Measurements from ENCODE around the gene HP1BP3.

DNA sequence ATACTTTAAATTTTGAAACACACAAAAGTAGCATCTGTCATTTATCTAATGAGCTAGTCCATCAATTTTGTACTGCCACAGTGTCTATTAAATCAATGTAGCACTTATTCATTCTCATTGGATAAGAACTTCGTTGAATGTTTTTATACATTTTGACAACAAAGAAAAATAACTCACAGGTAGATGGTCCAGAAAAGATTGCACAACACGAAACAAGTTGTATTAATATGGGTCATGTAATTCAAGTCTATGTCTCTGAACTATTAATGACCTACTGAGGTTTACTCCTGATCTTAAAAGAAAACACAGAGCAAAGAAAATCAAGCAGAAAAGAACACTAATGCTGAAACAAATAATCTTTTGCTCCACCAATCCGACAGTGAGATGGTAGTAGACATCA is 15.3 kb downstream of the HP1BP3 start:
- TF ChIP-seq FOXA1 (IDR thresholded peaks at IDR 0.05) (no peak), SP1 (IDR thresholded peaks at IDR 0.05) (no peak), TARDBP (IDR thresholded peaks at IDR 0.05) (no peak), CTBP1 (IDR thresholded peaks at IDR 0.05; ENCODE audit: borderline replicate concordance) (no peak), SUZ12 (IDR thresholded peaks at IDR 0.05) (no peak)
